ENCODE results near the gene GRID1.

GRCh38 chr10:85915245-85915846 is 451.2 kb downstream of the GRID1 start:
- TF ChIP-seq, protein P1, sequence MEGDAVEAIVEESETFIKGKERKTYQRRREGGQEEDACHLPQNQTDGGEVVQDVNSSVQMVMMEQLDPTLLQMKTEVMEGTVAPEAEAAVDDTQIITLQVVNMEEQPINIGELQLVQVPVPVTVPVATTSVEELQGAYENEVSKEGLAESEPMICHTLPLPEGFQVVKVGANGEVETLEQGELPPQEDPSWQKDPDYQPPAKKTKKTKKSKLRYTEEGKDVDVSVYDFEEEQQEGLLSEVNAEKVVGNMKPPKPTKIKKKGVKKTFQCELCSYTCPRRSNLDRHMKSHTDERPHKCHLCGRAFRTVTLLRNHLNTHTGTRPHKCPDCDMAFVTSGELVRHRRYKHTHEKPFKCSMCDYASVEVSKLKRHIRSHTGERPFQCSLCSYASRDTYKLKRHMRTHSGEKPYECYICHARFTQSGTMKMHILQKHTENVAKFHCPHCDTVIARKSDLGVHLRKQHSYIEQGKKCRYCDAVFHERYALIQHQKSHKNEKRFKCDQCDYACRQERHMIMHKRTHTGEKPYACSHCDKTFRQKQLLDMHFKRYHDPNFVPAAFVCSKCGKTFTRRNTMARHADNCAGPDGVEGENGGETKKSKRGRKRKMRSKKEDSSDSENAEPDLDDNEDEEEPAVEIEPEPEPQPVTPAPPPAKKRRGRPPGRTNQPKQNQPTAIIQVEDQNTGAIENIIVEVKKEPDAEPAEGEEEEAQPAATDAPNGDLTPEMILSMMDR (IDR thresholded peaks at IDR 0.05), result no peak
- TF ChIP-seq POLR2A (IDR thresholded peaks at IDR 0.05), result no peak
